GM19043 (cell line): Measurements from ENCODE around the gene FAM89B.
A peak's percentile ranks its signal among the peaks of the same experiment; 100 is the strongest.

Experiments
- ATAC-seq: cut with Tn5 transposase; IDR thresholded peaks from one replicate; pipeline ENCODE4 v1.9.1; 2021; ENCODE audit warnings: low read depth; ENCODE audit not compliant: unreplicated experiment

The FAM89B gene

DNA sequence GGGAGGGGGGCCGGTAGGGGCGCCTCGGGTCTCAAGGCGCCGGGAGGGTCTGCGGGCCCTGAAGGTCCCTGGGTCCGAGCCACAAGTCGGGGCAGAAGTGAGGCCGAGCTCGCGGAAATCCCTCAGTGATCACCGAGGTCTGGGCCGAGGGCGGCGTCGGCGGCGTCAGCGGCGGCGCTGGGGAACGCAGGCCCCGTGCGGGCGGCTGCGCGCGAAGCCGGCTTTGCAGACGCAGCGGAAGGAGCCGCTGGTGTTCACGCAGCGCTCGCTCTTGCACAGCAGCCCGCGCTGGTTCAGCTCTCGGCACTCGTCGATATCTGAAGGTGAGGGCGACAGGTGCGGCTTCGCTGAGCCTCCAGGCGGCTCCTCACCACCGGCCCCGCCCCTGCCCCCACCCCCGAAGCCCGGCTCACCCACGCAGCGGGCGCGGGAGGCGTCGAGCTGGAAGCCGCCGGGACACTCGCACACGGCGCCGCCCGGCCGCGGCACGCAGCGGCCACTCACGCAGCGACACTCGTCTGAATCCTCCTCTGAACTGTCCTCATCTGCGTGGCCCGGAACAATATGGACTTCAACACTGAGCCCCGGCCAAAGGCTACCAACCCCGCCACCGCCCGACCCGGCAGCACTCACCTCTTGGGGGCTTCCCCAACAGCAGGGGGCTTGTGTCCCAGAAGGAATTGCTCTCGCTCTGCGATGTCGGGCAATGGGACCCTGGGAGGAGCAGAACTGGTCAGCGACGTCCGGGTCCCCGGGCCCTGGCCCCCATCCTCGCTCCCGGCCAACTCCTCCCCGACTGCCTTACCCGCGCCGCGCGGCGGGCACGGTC lies 33.2 kb upstream of the FAM89B start:
- ATAC-seq: no peak

DNA sequence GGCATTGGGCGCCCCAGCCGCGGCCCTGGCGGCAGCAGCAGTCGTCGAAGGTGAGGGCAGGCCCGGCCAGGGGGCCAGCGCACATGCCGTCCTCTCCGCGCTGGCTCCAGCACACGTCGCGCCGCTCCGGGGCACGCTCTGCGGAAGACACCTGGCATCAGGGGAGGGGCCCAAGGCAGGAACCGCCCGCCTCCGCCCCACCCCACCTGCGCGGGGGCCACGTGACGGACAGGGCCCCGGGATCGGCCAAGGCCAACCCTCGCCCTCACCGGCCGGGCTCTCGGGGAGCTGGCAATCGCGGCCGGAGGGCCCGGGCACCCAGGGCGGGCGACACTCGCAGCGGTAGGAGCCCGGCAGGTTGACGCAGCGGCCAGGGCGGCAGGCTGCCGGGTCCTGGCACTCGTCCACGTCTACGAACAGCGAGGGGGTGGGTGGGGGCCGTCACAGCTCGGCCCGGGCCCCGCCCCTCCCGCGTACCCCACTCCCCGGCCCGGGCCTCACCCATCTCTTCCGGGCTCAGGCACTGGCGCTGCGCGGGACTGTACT lies 32.5 kb upstream of the FAM89B start:
- ATAC-seq: no peak

DNA sequence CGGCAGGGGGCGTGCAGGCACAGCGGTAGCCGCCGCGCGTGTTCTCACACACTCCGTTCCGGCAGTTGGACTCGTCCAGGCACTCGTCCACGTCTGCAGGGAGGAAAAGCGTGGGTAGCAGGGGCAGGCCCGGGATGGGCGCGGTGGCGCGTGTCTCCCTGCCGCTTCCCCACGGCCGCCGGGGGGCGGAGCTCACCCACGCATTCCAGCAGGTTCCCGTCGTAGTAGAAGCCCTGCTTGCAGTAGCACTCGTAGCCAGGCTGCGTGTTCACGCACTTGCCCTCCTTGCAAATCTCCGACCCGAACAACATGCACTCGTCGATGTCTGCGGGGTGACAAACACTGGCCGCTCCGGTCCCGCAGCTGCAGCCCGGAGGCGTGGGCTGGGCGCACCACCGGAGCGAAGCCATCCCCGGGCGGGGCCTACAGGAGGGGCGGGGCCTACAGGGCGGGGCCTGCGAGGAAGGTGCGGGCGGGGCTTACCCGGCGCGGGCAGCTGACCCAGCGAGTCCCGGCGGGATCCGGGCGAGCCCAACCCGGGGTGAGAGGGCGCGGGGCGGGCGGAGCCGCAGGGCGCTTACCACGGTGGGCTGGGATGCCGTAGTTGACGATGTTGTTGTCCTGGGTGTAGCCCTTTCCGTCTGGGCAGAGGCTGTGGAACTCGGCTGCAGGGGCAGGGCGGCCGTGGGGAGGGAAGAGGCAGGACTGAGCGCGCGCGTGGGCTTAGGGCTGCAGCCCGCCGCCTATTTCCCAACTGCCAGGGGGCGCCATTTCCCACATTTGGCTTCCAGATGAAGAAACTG lies 31.8 kb upstream of the FAM89B start:
- peak; percentile 72 for ATAC-seq

DNA sequence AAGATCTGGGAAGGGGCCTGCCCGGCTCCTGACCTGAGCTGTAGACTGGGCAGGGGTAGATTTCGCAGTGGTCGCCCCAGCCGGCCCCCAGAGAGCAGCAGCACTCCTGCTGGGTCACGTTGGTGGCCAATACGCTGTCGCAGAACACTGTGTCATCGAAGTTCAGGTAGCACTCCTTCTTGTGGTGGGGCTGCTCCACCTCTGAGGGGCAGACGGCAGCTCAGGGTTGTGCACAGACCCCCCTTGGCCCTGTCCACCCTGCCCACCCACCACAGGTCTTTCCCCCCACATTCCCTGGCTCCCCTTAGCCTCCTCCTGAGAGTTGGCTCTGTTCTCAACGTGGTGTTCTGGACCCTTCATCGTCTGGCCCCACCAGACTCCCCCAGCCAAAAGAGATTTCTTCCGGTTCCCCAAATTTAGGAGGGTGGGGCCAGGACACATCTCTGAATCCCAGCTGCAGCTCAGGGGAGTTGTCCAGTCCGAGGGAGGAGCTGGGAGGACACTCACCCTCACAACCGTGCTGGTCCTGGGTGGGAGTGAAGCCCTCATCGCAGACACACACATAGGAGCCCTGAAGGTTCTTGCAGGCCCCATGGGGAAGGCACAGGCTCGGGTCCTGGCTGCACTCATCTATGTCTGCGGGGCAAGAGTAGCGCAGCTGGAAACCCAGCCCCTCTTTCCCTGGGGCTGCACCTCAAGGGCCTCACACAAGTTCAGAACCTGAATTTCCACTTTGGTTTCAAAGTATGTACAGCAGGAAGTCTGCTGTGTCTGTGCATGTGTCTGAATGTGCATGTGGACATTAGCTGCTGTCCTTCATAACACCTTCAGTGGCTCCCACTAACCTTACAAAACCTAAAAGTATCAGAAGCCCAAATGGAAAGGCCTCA lies 31.0 kb upstream of the FAM89B start:
- ATAC-seq: no peak

DNA sequence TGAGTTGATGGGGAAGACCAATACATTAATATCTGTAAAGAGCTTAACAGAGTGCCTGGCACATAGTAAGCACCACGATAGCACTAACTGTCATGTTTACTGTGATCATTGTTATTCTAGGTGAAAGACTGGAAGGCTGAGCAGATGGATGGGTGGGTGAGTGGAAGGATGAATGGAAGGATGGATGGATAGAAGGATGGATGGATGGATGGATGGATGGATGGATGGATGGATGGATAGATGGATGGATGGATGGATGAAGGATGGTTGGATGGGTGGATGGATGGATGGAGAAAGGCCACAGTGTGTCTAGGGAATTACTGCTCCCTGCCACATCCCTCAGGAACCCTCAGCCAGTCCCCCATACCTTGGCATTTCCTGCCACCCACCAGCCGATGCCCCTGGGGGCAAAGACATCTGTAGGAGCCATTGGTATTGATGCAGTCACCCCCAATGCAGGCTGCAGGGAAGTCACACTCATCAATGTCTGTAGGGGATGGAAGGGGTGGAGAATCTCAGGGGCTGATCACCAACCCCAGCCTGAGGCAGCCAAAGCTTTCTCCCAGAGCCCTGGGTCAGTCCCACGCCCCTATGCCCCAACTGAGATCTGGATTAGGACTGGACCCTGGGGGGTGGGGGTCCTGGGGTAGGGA lies 29.5 kb upstream of the FAM89B start:
- ATAC-seq: no peak

DNA sequence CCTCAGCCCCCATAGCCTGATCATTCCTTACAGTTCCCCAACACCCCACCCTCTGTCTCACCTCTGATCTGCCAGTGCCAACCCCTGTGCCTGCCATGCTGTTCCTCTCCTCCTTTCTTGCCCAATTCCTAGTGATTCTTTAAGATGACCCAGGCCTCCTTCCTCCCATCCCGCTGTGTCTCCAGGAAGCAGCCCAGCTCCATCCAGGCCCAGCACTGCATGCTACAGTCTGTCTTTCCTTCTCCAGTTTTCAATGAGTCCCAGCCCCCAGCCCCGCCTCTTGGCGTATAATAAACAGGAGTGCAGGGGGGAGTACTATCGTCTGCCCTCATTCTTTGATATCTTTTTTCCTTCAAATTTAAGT lies 26.5 kb upstream of the FAM89B start:
- ATAC-seq: no peak

DNA sequence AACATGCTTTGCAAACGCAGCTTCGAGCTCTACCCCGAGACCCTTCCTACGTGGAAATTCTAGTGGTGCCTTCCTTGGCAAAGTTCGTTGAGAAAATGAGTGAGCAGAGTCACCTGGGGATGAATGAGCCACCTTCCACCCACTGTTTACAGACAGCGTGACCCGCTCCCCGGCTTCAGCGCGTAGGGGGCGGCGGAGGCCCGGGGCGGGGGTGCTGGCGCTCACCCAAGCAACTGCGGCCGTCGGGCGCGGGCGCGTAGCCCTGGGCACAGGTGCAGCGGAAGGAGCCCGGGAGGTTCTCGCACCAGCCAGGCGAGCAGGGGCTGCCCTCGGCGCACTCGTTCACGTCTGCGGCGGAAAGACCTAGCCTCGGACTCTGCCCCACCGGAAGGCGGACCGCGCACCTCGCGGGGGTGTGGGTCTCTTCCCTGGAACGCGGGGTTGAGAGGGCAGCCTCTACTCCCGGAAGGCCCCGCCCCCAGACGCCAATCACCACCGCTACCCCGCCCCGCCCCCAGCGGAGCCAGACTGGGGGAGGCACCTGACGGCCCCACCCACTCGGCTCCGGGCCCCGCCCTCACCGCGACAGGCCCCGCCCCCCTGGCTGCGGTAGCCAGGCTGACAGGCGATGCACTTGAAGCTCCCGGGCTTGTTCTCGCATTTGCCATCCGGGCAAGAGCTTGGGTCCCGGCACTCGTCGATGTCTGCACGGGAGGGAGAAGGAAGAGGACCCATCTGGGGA lies 25.9 kb upstream of the FAM89B start:
- peak; percentile 69 for ATAC-seq

DNA sequence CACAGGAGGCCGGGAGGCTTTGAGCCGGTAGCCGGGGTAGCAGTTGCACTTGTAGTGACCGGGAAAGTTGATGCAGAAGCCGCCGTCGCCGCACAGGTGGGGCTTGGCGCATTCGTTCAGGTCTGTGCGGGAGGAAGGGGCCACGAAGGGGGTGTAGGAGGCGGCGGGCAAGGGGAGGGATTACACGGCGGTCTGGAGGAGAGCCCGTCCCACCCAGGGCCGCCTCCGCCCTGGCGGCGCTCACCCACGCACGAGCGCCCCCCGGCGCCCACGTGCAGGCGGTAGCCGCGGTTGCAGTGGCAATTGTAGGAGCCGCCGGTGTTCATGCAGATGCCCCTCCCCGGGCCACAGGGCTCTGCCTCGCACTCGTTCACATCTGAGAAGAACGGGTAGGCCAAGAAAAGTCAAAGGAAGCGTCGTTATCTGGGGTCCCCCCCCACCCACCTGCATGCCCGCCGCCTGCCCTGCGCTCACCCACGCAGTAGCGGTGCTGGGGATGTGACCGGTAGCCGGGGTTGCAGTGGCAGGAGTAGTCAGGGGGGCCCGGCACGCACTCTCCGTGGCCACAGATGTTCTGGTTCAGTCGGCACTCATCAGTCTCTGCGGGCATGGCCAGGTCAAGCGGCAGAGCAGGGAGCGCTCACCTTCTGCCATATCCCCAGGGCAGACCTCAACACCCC lies 24.8 kb upstream of the FAM89B start:
- ATAC-seq: no peak

DNA sequence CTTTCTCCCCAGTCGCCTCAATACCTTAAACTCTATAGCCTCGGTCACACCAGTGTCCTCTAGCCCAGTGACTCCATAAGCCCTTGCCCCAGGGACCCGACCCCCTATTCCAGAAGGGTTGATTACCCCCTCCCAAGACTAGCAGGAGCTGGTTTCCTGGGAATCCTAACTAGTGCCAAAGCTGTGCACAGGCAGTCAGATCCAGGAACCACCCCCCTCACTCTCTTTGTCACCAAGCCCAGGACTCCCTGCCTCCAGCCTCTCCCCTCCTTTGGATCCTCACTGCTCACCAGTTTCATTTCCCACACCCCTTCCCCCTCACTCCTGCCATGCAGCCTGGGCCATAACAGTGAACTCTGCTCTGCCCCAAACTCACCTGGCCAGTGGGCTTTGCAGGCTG lies 23.9 kb upstream of the FAM89B start:
- no peak for ATAC-seq

DNA sequence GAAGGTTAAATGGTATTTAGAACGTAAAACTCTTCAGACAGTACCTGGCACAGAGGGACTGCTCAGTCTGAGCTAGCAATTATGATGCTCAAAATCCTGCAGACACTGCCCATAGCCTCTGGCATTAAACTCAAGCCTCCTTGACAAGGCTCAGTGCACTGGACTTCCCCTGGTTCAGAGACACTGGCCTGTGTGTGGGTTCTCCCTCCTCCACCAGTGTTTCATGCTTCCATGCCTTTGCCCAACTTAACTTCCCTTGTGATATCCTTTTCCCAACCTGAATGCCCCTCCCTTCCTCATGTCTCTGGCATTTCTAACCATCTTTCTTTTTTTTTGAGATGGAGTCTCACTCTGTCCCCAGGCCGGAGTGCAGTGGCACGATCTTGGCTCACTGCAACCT lies 23.2 kb upstream of the FAM89B start:
- ATAC-seq: no peak

DNA sequence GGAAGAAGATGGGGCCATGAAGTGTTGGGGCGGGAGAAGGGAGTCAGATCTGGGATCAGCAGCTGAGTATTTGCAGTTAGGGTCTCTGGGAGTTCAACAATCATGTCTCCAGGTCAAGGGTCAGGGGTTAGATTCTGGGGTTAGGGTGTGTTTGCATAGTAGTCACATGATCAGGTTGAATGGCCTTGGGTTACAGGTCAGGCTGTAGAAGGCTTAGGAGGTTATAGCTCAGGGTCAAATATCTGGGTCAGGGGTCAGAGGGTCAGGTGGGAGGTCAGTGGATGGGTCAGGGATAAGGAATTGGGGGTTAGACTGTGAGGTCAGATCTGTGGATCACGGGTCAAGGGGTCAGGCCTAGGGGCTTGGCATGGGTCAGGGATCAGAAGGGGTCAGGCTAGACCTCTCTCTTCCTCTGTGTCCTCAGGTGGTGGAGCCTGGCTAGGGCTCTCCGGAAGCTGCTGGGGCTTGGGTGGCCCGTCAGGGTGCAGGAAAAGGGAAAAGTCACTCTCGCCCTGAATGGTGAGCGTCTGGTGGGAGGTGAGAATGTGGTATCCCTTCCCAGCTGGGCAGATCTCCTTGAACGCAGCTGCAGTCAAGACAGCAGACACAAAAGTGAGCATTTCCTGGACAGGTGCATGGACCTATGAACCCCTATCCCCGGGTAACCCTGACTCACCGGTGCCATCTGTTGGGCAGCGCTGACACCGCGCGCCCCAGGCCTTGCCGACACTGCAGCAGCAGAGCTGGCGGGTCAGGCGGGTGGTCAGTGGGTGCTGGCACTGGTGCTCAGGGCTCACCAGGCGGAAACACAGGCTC lies 20.6 kb upstream of the FAM89B start:
- no peak for ATAC-seq

DNA sequence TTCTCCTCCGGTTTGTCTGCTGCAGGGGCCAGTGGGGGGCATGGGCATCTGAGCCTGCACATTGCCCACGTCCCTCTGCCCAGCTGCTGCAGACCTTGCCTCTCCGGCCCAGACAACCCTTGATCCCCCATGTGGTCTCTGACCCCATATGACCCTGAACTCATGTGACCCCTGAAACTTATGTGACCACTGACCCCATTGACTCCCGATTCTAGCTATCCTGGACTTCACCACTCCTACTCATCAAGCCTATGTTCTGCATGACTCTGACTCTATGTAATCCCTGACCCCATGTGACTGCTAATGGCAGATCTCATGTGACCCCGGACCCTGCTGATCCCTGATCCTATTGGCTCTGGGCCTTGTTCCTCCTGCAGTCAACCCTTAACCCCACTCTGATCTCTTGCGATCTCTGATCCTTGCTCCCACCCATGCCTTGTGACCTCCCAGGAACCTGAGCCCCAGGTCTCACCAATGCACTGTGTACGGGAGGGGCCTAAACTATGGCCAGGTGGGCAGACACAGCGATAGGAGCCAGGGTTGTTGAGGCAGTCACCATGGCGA lies 19.9 kb upstream of the FAM89B start:
- no peak for ATAC-seq

DNA sequence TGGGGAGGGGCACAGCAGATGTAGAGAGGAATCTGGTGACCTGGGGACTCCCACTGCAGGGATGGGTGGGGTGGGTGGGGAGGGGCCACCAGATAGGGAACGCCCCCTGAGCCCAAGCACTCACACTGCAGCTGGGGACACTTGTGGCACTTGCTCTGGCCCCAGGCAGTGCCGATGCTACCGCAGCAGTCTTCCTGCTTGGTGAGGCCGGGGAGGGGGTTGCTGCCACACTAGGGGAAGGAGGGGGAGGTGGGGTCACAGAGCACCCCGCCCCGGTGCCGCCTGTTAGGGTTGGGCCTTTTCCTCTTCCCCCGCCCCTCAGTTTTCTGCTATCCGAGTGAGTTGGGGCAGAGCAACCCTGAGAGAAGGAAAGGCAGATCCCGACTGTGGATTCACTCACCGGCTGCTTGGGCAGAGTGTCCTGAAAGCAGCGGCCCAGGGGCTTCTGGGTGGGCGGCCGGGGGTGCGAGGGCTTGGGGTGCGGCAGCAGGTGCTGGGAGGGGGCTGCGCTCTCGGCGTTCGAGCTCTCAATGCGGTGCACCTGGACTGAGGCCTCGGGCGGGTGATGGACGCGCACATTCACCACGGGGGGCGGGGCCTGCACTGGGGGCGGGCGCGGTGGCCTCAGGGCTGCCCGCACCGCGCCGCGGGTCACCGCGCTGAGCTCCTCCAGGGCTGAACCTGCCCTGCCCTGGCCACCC lies 18.9 kb upstream of the FAM89B start:
- ATAC-seq: no peak

DNA sequence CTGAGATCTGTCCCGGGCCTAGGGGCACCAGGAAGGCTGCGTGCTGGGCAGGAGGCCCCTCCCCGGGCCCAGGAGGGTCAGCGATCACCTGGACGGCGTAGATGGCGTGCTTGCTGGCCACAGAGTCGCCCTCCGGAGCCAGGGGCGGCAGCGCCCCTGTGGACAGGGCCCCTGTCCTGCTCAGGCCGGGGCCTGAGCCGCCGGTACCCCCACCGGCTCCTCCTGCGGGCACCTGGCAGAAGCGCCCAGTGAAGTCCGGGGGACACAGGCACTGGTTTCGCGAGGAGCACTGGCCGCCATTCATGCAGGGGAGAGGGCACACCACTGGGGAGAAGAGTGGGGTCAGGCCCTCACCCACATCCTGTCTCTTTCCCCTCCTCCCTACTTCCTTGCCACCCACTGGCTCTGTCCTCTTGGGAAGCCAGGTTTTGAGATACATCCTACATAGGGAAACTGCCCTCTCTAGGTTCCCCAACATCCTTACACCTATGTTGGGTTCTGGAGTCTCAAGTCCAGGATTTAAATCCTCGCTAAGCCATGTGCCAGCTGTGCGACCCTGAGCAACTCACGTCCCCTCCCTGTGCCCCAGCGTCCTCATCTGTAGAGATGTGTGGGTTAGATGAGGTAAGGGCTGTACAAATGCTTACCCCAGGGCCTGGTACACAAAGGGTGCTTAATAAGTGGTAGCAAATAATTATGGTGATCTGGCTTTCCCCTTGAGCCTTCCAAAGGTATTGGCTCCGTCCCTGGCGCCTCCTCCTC lies 18.1 kb upstream of the FAM89B start:
- ATAC-seq: no peak

DNA sequence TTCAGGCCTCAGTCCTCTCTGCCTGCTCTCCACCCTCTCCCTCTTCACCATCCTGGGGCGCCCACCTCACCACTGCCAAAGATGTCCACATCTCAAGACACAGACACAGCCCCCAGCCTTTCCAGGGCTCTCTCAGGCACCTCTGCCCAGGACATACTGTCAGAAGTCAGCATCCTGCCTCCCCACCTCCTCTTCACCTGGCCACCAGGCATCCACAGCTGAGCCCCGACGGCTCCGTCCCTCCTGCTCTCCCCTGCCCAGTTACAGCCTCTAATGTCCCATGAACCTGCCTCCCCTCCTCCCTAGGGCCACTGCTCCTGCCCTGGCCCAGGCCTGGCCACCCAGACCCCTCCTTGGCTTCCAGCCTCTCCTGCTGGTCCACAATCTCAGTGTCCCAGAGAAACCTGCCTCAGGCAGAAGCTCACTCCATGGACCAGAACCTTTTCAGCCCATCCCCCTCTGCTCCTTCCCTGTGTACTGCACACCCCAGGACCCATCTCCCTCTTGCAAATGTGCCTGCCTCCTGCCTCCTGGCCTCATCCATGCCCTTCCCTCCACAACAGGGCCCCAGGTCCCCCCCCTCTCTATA lies 17.4 kb upstream of the FAM89B start:
- no peak for ATAC-seq

DNA sequence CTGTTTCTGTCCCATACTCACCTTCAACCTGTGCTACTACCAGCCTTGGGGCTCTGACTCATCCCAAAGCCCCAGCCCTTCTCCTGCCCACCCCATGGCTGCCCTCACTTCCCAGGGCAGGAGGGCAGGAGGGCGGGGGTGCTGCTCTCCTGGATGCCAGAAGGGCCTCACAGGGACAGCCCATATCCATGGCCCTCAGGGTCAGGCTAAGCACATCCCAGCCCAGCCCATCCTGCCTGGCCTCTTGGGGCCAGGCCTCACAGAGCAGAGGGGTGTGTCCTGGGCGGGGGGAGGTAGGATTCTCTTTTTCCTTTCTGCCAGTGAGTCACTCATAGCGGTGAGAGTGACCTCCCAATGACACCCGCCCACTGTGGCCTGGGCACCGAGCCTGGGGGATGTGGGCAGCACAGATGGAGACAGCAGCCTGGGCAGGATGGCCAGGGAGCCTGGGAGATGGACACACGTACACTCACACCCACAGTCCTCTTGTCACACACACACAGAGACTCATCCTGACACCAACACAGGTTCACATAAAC lies 16.6 kb upstream of the FAM89B start:
- no peak for ATAC-seq
